ENCODE data around the gene NKD1.

DNA sequence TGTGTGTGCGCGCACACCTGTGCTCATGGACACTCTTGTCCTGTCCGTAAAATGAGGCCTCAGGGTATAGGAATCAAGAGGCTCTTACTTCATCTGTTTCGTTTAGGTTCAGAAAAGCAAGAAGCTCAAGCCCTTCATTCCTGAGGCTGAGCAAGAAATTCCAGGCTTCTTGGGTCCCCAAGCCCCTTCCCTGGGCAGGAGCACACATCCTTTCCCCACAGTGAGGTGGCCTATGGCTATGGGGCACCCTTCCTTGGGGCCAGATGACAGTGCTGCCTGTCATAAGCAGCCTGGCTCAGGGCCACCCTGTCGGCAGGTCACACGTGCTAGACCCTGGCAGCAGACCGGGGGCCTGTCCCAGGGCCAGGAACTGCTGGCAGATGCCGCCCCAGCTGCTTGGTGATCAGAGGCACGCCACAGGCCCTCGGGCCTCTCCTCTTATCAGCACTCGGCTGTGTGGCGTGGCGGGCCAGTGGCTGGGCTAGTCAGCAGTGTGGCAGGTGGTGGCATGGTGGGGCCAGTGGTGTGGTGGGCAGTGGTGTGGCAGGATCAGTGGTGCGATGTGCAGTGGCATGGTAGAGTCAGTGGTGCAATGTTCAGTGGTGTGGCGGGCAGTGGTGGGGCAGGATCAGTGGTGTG is 50.2 kb downstream of the NKD1 start:
- TF ChIP-seq, protein P1, sequence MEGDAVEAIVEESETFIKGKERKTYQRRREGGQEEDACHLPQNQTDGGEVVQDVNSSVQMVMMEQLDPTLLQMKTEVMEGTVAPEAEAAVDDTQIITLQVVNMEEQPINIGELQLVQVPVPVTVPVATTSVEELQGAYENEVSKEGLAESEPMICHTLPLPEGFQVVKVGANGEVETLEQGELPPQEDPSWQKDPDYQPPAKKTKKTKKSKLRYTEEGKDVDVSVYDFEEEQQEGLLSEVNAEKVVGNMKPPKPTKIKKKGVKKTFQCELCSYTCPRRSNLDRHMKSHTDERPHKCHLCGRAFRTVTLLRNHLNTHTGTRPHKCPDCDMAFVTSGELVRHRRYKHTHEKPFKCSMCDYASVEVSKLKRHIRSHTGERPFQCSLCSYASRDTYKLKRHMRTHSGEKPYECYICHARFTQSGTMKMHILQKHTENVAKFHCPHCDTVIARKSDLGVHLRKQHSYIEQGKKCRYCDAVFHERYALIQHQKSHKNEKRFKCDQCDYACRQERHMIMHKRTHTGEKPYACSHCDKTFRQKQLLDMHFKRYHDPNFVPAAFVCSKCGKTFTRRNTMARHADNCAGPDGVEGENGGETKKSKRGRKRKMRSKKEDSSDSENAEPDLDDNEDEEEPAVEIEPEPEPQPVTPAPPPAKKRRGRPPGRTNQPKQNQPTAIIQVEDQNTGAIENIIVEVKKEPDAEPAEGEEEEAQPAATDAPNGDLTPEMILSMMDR (IDR thresholded peaks at IDR 0.05) = no peak
- TF ChIP-seq POLR2A (IDR thresholded peaks at IDR 0.05) = no peak

Measured in uterus (tissue), 2 donors.